GM12872 (cell line): ENCODE results near the gene RBFOX2.

Experiments
- CTCF ChIP-seq: IDR thresholded peaks from 3 replicates; pipeline ENCODE4 v1.5.1; 2011; ENCODE audit warnings: low read depth, mild to moderate bottlenecking, low read length, moderate library complexity; ENCODE audit not compliant: insufficient read depth

RBFOX2 gene

DNA sequence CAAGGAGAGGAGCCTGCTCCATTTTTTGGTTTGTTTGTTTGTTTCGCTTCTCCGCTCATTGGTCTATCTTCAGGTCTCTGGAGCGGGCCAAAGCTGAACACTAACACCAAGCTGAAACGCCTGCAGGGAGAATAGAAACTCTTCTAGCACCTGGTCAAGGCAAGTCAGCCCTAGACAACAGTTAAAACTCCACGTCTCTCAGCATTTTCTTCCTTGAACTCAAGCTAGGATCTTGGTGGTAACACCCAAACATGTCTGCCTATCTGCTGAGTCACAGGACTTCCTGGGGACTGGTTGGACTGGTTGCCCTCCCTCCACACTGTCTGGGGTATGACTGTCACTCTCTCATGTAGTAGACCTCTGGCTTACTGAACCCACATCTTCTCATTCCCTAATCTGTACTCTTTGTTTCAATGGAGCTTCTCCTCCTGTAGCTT lies 23.9 kb upstream of the RBFOX2 start:
- TF ChIP-seq CTCF, result no peak

GRCh38 chr22:36049678-36049997 lies 21.0 kb upstream of the RBFOX2 start:
- TF ChIP-seq CTCF, result no peak

DNA sequence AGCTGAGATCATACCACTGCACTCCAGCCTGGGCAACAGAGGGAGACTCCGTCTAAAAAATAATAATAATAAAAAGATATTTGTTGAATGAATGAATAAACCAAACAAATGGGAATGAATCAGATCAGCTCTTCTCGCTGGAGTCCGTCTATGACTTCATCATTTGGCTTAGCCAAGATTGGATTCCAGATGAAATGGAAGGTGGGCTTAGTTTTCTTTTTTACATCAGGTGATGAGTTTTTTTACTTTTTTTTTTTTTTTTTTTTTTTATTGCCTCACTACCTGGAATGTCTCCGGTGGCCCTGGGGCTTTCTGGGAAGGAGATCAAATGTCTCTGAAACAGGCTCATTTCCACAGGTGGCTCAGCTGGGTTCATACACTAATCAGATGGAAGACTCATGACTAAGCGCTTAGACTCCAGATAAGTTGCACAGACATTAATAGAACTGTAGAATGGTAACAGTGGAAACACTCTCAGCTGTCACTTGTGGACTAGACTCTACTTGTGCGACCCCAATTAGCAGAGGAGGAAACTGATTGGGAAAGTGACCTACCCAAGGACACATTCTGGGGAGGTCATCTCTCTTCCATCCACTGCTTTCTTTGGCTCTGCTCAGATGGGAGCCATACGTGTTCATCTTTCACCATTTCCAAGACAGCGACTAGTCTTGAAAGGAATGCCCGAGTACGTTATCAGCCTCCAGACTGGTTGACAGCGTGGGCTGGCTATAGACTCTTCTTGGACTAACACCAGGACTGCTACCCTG lies 20.5 kb upstream of the RBFOX2 start:
- TF ChIP-seq CTCF, result no peak

DNA sequence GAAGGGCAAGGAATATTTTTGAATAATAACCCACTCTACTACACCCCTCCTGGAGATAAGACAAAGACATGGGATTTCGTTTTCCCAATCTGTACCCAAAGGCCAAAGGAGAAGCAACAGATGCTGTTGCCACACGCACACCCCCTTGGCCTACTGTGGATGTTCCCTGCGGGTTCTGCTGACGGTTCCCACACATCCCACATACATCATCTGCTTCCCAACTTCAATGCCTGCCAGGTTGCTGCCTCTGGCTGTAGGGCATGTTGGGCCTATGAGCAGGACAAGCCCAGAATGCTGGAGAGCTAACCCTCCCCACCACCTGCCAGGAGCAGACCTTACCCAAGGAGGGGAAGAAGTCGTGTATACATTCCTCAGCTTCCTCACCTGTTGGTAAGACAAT lies 13.6 kb upstream of the RBFOX2 start:
- TF ChIP-seq CTCF, result no peak

GRCh38 chr22:36039125-36039524 lies 10.5 kb upstream of the RBFOX2 start:
- no peak for TF ChIP-seq CTCF

- TF ChIP-seq CTCF, result no peak
These were observed 8.6 kb upstream of the RBFOX2 start for GRCh38 chr22:36037102-36037758.

GRCh38 chr22:36036167-36036624 lies 7.6 kb upstream of the RBFOX2 start:
- TF ChIP-seq CTCF, result no peak
